ENCODE measurements around the gene SOX6.
"Not testable (repeated sequence)": the region's sequence is repeated elsewhere in the genome, so short reads cannot be mapped to it uniquely, and the experiment has no call there.

- TF ChIP-seq EZH2 (IDR thresholded peaks at IDR 0.05; ENCODE audit: borderline replicate concordance, low read length); CTCF (conservative IDR thresholded peaks at IDR 0.05 in 1 of 2, IDR thresholded peaks at IDR 0.05 in 1 of 2; ENCODE audit: extremely low read depth in 1 of 2, insufficient read depth in 1 of 2, low read depth in 1 of 2, low read length in 2 of 2): not testable (repeated sequence)
These were observed 289.1 kb downstream of the SOX6 start for GRCh38 chr11:16067268-16067667.

Measured in mammary epithelial cell (primary cell).